ENCODE results near the gene NANS. TPM values are rescaled to one million over a fixed set of nuclear protein-coding genes. Genes with fewer than 3 reads are reported as not detected.
A peak's percentile ranks its signal among the peaks of the same experiment; 100 is the strongest.

Gene NANS
- total RNA-seq, 2 donors from 2014 or later = 223 to 254 TPM

GRCh38 chr9:98094851-98095250 lies 38.3 kb downstream of the NANS start:
- Histone ChIP-seq H3K9ac (ENCODE audit: low read depth in 2 of 2, low read length in 2 of 2) (no peak overlapping the region), H3K9me3 (no peaks in the 10 kb centered on the region), H3K36me3 (no peaks in the 10 kb centered on the region), H3K4me3 (no peak overlapping the region), H3K4me1 (peaks cover 2% of the 10 kb centered on the region), H3K27me3 (no peaks in the 10 kb centered on the region), H3K27ac (no peak overlapping the region)
- TF ChIP-seq, protein P1, sequence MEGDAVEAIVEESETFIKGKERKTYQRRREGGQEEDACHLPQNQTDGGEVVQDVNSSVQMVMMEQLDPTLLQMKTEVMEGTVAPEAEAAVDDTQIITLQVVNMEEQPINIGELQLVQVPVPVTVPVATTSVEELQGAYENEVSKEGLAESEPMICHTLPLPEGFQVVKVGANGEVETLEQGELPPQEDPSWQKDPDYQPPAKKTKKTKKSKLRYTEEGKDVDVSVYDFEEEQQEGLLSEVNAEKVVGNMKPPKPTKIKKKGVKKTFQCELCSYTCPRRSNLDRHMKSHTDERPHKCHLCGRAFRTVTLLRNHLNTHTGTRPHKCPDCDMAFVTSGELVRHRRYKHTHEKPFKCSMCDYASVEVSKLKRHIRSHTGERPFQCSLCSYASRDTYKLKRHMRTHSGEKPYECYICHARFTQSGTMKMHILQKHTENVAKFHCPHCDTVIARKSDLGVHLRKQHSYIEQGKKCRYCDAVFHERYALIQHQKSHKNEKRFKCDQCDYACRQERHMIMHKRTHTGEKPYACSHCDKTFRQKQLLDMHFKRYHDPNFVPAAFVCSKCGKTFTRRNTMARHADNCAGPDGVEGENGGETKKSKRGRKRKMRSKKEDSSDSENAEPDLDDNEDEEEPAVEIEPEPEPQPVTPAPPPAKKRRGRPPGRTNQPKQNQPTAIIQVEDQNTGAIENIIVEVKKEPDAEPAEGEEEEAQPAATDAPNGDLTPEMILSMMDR (IDR thresholded peaks at IDR 0.05) = no peak
- intact Hi-C loops (cut with DNase I) = no loop called here
- DNase-seq = no peak

DNA sequence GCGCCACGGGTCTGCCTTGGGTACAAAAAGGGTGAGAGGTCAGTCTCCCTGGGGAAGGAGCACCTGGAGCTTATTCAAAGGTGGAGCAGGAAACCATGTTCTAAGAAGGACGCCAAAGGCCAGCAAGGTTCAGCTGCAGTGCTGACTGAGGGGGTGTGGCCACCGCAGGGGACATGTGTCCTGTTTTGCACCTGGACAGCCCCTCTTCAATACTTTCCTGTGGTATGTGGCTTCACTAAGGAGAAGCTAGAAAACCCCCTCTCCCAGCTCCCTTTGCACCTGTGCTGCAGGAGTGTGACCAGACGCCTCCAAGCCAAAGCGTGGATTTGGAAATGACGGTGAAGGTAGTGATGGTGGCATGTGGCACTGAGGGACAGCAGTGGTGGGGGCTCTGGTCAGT lies 38.9 kb downstream of the NANS start:
- intact Hi-C loops (cut with DNase I) = no loop called here
- TF ChIP-seq, protein P1 (IDR thresholded peaks at IDR 0.05) = no peak
- no peak overlapping the region for H3K9ac ChIP-seq (ENCODE audit: low read depth in 2 of 2, low read length in 2 of 2)
- H3K4me1 ChIP-seq = peaks cover 6% of the 10 kb centered on the region
- no peak overlapping the region for H3K4me3 ChIP-seq
- no peaks in the 10 kb centered on the region for H3K9me3 ChIP-seq
- DNase-seq = no peak
- no peaks in the 10 kb centered on the region for H3K27me3 ChIP-seq
- H3K36me3 ChIP-seq = no peaks in the 10 kb centered on the region
- no peak overlapping the region for H3K27ac ChIP-seq

GRCh38 chr9:98096091-98096490 lies 39.6 kb downstream of the NANS start:
- DNase-seq = no peak
- H3K36me3 ChIP-seq = no peaks in the 10 kb centered on the region
- intact Hi-C loops (cut with DNase I) = no loop called here
- no peak overlapping the region for H3K27ac ChIP-seq
- H3K9ac ChIP-seq (ENCODE audit: low read depth in 2 of 2, low read length in 2 of 2) = no peak overlapping the region
- H3K9me3 ChIP-seq = no peaks in the 10 kb centered on the region
- H3K4me3 ChIP-seq = no peak overlapping the region
- peaks cover 6% of the 10 kb centered on the region for H3K4me1 ChIP-seq
- TF ChIP-seq, protein P1 (IDR thresholded peaks at IDR 0.05) = no peak
- H3K27me3 ChIP-seq = no peaks in the 10 kb centered on the region

GRCh38 chr9:98097836-98098235 lies 41.3 kb downstream of the NANS start:
- no peaks in the 10 kb centered on the region for H3K27me3 ChIP-seq
- no peak for DNase-seq
- intact Hi-C loops (cut with DNase I) = no loop called here
- no peak overlapping the region for H3K27ac ChIP-seq
- no peak overlapping the region for H3K4me3 ChIP-seq
- peaks cover 6% of the 10 kb centered on the region for H3K4me1 ChIP-seq
- H3K9ac ChIP-seq (ENCODE audit: low read depth in 2 of 2, low read length in 2 of 2) = no peak overlapping the region
- TF ChIP-seq, protein P1 (IDR thresholded peaks at IDR 0.05) = no peak
- H3K9me3 ChIP-seq = no peaks in the 10 kb centered on the region
- H3K36me3 ChIP-seq = no peaks in the 10 kb centered on the region

DNA sequence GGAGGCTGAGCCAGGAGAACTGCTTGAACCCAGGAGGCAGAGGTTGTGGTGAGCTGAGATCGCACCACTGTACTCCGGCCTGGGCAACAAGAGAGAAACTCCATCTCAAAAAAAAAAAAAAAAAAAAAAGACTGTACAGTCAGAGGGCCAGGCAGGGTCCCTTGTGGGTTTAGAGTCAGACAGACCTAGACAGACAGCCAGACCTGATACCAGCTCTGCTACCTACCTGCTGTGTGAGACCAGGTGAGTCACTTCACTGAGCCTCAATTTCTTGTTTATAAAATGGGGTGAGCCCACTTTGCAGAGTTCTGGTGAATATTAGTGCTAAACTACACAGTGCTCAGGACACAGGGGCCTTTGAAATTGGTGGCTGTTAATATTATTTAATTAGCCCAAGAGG lies 42.8 kb downstream of the NANS start:
- DNase-seq = no peak
- Histone ChIP-seq H3K4me3 (no peak overlapping the region), H3K9ac (ENCODE audit: low read depth in 2 of 2, low read length in 2 of 2) (no peak overlapping the region), H3K9me3 (no peaks in the 10 kb centered on the region), H3K4me1 (peaks cover 6% of the 10 kb centered on the region), H3K27me3 (no peaks in the 10 kb centered on the region), H3K36me3 (no peaks in the 10 kb centered on the region), H3K27ac (no peak overlapping the region)
- intact Hi-C loops (cut with DNase I) = no loop called here
- TF ChIP-seq, protein P1 (IDR thresholded peaks at IDR 0.05) = no peak

DNA sequence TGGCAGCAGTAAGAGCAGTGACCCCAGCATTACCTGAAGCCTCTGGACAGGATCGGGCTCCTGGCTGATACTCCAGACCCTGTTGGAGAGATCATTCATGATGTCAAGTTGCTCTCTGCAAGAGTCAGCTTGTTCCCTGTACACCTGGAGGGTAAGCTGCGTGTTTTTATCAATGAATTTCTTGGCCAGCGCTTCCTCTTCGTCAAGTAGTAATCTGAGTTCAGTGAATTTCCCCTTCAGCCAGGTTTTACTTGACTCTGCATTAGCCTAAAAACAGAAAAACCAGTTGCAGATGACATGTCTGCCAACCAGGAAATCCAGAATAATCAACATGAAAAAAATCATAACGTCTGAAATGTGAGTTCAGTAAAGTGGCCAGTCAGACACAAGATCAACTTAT lies 43.4 kb downstream of the NANS start:
- Histone ChIP-seq H3K9ac (ENCODE audit: low read depth in 2 of 2, low read length in 2 of 2) (no peak overlapping the region), H3K27me3 (no peaks in the 10 kb centered on the region), H3K27ac (peak overlapping the region; percentile 24), H3K4me1 (peaks cover 6% of the 10 kb centered on the region), H3K36me3 (no peaks in the 10 kb centered on the region), H3K4me3 (no peak overlapping the region), H3K9me3 (no peaks in the 10 kb centered on the region)
- intact Hi-C loops (cut with DNase I) = no loop called here
- TF ChIP-seq, protein P1 (IDR thresholded peaks at IDR 0.05) = no peak
- DNase-seq = no peak

Data from colonic mucosa (tissue), 4 donors.